Anterior cingulate cortex (tissue), 58 donors: ENCODE results near the gene MYO18B.

Experiments used
- DNase-seq, 58 donors: peaks; one replicate each; lab custom pipeline; 2025; lab: John Stamatoyannopoulos, UW

Gene MYO18B

DNA sequence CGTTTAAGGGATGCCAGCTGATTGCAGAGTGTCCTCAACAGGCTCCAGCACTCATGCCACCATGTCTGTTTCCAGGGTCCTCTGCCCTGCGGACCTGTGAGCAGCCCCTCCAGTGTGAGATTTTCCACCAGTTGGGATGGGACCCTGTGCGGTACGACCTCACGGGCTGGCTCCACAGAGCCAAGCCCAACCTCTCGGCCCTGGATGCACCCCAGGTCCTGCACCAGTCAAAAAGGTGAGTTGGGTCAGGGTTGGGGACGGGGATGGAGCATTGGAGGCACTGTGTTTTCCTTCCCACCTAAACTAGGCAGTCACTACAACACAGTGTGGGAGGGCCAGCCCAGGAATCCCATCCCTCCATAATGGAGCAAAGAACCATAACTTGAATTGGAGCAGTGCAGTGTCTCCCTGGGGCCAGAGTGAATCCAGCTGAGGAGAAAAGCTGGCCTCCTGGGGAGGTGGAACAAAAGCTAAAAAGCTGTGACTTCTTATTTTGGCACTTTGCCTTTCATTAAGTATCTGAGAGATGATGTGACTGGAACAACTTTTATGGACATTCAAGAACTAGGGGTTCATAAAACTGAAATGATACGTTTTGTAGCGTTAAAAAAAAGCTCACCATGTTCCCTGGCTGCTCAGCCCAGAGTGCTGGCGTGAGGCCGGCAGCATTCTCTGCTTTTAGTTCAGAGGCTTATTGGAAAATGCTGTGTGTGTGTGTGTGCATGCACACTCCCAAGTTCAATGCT is 101.8 kb downstream of the MYO18B start:
- DNase-seq: peak in 1 of 58 donors; percentile 19

DNA sequence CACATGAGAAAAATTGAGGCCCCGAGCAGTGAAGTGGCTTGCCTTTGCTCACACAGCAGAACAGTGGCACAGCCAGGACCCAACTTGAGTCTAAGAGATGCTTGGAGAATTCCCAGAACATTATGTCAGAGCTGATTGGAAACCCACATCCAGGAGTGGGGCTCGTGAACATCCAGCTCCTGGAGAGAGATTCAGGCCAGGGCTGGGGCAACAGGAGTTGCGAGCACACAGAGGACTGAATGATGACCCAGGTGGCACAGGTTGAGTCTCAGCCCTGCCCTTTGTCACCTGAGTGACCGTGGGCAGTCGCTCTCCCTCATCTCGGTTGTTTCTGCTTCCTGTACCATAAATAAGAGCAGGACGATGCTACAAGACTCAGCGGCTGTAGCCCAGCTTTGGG is 102.6 kb downstream of the MYO18B start:
- no peak for DNase-seq

DNA sequence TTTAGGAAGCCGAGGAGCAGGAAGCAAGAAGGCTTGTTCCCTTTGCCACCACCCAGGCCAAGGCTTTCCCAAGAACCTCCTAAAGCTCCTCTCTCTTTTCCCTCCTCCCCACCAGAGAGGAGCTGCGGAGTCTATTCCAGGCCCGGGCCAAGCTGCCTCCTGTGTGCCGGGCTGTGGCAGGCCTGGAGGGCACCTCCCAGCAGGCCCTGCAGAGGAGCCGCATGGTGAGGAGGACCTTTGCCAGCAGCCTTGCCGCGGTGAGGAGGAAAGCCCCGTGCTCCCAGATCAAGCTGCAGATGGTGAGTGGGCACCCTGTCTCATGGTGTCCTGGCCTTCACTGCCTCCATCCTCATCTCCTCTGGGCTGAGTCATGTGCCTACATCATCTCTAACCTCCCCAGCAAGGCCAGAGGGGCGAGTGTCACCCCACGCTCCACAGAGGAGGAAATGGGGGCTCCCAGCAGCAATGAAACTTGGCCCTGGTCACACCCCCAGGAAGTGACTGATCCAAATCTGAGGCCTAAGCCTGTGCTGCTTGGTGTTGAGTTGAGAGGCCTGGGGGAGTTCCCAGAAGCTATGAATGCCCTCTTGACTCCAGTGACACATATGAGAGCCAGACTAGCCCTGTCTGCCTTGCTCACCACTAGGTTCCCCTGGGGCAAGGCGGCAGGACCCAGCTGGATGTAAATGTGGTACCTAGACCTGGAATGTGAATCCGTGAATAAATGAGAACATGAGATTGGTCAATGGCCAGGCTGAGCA is 104.2 kb downstream of the MYO18B start:
- DNase-seq: no peak

GRCh38 chr22:25847451-25847850 is 105.5 kb downstream of the MYO18B start:
- no peak for DNase-seq

DNA sequence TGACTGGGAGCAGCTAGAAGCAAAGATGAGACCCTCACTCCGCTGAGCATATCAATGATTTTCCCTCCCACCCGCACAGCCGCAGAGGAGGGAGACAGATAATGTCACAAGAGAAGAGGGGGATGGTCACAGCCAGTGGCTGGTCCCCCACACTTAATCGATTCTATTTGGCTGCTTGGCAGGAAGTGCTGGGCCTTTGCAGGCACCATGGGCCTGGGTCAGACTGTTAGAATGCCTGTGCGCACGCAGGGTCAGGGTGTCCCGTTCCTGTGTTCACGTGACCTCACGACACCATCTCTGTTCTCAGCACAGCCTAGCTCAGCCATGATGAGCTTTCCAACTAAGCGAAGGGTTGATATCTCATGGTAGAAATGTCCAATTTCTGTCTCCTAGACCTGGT is 107.0 kb downstream of the MYO18B start:
- DNase-seq: no peak

DNA sequence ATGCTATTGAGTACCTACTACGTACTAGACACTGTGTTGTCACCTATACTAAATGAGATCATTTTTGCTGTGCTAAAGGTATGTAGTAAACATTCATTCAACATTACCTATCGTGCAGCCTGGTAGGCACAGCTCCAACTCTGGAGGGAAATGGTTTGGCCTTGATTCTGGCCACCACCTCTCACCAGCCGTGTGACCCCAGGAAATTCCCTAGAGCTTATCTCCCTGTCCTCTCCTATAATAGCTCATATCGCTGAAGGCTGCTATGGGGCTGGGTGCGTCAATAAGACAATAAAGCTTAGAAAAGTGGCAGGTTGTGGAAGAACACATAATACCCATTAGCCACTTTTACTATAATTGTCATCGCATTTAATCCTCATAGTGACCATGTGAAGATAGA is 107.5 kb downstream of the MYO18B start:
- no peak for DNase-seq

DNA sequence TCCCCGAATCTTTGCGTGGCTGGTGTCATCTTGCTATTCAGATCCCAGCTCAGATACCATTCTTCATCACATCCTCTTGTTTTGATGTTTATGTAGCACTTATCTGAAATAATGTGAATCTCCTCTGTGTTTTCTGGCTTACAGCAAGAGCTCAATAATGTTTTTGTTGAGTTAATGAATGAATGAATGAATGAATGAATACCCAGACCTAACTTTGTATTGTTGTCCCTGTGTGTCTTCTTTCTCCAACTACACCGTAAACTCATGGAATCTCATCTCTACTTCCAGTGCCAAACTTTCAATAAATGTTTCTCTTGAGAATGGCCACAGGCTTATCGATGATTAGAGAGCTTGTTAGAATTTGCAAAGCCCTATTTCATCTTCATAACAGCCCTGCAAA is 110.2 kb downstream of the MYO18B start:
- DNase-seq: no peak

- DNase-seq: peak in 3 of 58 donors; percentile 4 to 24 (median 21)
These were observed 111.1 kb downstream of the MYO18B start for GRCh38 chr22:25853078-25853477.

- DNase-seq: peak in 3 of 58 donors; percentile 12 to 33 (median 21)
These were observed 111.7 kb downstream of the MYO18B start for GRCh38 chr22:25853501-25854284.

- DNase-seq: no peak
These were observed 127.8 kb downstream of the MYO18B start for GRCh38 chr22:25869771-25870170.

GRCh38 chr22:25874327-25874726 is 132.3 kb downstream of the MYO18B start:
- DNase-seq: no peak

DNA sequence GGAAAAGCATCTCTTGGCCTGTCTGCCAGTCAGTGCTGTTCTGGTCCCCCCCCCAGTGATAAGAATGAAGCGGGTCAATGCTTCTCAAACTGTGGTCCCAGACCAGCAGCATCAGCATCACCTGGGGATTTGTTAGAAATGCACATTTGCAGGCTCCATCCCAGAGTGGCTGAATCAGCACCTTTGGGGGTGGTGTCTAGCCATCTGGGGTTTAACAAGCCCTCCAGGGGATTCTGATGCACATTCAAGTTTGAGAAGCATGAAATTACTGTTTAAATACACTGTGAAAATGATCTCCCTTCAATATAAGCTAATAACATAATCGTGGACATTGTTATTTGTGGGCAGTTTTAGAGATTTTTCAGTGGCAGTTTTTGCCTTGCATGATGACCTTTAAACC is 133.5 kb downstream of the MYO18B start:
- no peak for DNase-seq

DNA sequence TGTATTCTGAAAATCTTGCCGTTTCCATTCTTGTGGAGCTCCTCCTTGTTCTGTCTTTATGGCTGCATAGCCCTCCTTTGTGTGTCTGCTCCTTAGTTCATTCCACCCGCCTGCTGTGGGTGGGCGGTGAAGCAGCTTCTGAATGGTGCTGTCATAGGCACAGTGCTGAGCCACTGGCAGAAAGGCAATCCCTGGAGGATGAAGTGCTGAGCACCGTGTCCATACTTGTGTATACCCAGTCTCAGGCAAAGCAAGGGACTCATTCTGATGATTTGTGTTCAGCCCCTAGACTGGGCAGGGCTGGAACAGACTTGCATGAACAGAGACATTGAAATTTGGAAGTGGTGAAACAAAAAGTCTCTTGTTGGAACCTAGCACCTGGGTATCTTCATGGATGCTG is 134.9 kb downstream of the MYO18B start:
- DNase-seq: peak in 3 of 58 donors; percentile 4 to 7 (median 7)

- DNase-seq: no peak
These were observed 136.9 kb downstream of the MYO18B start for GRCh38 chr22:25878933-25879332.

- DNase-seq: no peak
These were observed 138.5 kb downstream of the MYO18B start for GRCh38 chr22:25880524-25880923.

- no peak for DNase-seq
These were observed 139.3 kb downstream of the MYO18B start for GRCh38 chr22:25881210-25881755.

DNA sequence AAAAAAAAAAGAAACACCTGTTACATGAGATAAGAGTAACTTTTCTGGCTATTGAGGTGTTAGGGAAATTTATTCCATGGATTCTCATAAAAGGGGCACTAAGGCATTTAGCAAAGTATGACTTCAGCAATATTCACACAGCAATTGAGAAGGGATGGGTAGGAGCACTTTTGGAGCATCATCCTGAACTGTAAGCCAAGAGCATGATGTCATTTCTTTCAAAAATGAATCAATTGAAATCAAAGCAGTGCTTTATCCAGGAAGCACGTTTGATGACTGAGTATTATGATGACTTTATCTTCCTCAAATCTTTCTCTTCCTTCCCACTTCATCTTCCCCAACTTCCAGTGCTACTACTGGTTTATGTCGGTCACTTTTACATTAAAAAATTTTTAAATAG is 140.4 kb downstream of the MYO18B start:
- DNase-seq: no peak

DNA sequence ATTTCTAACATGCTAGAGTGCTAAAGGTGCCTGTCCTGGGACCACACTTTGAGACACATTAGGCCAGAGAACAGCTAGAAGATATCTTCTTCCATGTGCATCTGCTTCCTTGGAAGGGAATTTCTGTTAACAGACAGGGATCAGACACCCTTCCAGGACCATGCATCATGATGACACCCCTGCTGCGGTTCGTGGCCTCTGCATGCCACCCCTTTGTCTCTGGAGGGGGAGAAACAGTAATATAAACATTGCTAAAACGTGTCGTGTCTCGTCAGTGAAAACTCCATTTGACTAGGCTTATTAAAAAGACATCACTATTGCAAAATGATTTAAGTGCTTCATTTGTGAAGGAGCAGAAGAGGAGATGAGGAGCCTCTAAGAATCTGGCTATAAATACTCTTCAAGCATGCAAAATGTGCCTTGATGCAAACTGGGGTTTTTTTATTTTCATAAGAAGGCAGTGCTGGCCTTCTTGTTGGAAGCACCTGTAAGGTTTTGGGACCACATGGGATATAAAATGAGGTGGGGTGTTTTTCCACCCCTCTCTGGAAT is 141.6 kb downstream of the MYO18B start:
- no peak for DNase-seq

DNA sequence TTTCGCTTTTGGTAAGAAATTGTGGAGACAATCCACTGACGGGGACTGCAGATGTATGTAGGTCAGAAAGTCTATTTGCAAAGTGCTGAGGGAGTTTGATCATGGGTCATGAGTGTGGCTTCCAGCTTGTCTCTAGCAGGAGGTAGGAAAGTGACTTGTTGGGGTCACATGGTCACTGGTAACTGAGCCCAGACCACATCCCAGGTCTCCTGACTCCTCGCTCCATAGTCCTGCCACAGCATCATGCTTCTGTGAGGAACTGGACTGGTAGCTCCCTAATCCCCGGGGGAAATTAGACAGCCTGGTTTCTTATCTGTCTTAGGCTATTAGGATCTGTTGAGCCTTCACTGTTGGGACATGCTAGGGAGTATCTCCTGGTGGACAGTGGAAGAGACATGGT is 142.1 kb downstream of the MYO18B start:
- DNase-seq: no peak

- DNase-seq: no peak
These were observed 146.5 kb downstream of the MYO18B start for GRCh38 chr22:25888399-25889054.
